NCI-H128 (cell line): Measurements from ENCODE around the gene SMNDC1.

ENCODE experiments used
- DNase-seq: peaks from one replicate; lab custom pipeline; 2025; ENCODE audit not compliant: unreplicated experiment; lab: John Stamatoyannopoulos, UW

The SMNDC1 gene

DNA sequence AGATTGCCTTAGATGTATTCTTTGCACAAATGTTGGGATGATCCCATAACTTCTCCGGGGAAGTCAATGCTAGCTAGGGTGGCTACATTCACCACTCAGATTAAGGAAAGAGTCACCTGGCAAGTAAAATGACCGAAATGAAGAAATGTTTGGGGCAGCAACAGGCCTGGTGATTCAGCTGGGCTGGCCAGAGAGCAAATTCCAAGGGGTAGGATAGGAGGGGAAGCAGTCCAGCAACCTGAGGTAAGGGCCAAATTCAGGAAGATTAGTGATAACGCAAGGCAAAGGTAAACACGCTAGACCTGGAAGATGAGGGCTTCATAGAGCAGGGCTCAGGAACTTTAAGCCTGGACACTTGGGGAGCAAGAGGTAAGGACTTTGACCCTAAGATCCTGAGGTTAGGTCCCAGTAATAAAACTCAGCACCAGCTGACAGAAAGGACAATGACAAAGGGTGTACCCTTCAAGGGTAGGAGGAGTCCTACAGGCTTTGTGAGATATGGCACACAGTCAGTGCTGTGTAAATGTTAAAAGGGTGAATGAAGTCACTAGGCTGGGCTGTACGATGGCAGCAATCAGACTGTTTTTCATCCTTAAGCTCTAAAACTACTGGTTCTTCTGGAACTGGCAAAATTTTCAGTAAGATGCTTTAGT lies 22.7 kb upstream of the SMNDC1 start:
- DNase-seq, result no peak

DNA sequence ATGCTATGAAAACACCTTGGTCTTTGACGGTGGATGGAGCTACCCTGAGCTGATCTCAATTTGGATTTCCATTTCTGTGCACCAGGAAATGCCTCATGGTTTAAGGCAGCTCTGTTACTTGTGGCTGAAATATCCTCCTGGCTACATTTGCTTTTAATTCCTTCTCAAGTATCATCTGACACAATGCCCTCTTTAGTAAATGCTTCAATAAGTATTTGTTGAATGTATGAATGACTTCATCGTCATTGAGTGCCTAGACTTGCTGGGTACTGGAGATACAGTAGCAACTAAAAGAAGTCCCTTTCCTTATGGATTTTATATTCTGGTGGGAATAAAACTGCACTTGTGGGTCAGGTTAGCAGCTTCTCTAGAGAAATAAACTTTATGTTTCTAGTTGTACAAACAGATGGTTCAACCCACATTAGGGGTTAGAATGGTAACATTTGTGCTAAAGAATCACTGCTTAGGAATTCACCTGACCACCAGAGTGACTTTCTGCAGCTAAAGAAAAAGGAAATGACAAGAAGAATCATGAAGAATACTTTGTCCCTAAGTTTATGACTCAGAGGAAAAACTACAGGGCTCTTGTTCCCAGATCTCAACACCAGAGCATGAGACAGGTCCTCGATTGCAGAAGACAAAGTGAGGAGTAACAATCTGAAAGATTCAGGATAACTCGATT lies 21.8 kb upstream of the SMNDC1 start:
- DNase-seq, result no peak

DNA sequence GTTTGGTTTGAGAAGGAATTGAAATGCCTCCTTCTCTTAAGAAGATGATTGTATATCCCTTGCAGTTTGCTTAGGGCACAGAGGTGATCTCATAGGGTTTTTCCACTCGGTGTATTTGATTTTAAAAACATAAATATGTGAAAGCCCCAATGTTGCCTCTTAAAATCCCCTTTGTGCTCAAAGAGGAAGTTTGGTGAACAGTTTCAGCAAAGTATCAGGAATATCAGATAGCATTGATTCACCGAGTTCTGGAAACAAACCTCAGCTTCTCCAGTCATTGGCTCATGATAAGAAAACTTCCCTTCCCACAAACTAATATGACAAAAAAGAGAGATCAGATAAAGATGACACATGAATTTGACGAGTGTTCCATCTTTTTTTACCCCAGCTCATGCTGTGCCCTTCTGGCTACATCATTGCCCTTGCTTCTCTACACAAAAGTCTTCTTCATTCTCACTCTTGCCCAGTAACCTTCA lies 20.1 kb upstream of the SMNDC1 start:
- no peak for DNase-seq

DNA sequence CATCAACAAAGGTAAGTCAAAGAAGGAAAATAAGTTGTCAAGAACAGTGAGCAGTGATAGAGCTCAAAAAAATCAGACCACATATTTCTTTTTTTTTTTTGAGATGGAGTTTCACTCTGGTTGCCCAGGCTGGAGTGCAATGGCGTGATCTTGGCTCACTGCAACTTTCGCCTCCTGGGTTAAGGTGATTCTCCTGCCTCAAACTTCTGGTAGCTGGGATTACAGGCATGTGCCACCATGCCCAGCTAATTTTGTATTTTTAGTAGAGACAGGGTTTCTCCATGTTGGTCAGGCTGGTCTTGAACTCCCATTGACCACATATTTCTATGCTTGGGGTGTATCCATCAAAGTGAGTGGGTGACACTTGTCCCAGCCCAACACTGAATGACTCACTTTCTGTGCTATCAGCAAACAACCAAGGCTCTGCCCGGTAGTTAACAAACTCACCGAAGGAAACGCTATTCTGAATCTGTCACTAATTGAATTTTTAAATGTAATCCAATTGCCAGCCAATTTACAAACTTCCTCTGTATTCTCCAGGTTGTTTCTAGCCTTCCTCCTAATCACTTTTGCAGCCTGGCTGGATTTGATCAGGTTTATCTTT lies 19.6 kb upstream of the SMNDC1 start:
- no peak for DNase-seq

DNA sequence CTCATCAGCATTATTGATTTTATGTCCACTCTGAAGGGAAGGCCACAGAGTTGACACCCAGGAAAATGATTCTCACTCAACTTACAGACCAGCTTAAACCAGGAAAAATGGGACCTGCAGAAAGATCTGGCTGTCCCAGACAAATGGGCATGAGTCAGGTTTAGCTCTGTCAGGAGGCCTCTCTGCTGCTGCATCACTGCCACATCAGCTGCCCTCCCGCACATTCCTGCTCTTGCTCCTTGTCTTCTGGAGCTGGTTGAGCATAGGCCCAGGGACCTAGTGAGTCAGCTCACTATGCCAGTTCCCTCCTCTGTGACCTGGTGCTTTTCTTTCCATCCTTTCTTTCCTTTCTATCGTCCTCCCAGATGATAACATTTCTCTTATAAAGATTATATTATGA lies 18.8 kb upstream of the SMNDC1 start:
- no peak for DNase-seq

DNA sequence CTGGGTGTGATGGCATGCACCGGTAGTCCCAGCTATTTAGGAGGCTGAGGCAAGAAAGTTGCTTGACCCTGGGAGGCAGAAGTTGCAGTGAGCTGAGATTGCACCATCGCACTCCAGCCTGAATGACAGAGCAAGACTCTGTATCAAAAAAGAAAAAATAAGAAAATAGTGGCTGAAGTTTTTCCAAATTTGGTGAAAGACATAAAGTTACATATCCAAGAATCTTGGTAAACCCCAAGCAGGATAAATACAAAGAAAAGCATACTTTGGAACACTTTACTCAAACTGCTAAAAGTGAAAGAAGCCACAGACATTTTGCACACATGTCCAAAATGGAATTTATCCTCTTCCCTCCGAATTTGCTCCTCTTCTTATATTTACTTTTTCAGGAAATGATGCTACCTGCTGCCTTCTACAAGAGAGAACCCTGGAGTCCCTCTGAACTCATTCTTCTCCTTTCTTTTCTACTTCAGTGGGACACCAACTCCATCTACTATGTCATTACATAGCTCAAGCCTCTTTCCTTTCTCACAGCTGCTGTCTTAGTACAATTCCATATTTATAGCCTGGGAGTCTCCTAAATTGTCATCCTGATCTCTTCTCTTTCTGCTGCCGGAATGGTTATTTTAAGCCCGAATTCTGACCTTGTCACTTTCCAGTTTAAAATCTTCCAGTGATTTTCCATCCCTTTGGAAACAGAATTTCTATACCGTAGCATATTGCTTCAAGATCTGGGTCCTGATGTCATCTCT lies 17.3 kb upstream of the SMNDC1 start:
- DNase-seq, result no peak

DNA sequence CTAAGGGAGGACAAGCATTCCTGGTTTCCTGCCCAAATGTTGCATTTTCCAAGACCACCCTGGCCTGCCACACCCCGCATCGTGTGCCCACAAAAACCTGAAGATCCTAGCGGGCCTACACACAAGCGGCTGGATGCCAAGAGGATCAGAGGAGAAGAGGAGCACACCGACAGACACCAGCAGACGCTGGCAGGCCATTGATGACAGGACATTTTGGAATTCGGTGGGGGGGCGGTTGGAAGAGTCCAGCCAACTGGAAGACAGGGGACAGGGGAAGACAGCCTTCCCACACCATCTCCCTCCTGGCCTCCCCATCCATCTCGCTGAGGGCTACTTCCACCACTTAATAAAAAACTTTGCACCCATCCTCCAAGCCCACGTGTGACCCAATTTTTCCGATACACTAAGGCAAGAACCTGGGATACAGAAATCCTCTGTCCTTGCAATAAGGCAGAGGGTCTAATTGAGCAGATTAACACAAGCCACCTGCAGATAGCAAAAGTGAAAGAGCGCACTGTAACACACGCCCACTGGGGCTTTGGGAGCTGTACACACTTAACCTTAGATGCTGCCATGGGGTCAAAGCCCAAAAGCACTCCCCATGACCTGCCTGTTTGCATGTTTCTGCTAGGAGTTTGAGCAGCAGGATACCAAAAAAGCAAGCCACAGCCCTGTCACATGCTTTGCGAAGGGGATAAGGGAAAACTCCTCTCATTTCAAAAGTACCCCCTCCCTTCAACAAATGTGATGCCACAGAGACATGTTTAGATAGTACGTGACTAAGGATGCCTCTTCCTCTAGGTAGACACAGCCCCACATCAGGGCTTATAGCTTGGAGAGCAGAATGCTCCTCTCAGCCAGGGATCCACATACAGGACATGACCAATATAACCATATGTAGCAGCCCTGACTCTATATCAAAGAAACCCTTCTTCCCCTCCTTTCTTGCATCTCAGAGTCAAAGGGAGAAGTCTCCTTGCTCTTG lies 13.4 kb upstream of the SMNDC1 start:
- no peak for DNase-seq

DNA sequence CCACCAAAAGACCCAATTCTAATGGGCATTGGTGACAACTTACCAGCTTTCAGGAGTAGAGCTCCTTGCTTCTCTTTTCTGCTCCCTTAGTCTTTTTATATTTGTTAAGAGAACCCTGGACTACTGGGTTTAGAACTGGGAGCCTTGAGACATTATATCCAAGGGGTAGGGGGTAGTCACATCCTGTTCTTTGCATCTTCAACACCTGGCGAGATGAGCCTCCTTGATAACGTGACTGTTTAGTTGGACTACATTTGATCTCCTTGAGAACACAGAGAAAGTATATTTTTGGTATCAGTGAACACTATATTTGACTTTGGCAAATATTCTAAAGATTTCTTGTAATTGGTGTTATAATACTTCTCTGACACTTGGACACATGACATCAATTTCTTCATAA lies 9.0 kb upstream of the SMNDC1 start:
- DNase-seq, result no peak

DNA sequence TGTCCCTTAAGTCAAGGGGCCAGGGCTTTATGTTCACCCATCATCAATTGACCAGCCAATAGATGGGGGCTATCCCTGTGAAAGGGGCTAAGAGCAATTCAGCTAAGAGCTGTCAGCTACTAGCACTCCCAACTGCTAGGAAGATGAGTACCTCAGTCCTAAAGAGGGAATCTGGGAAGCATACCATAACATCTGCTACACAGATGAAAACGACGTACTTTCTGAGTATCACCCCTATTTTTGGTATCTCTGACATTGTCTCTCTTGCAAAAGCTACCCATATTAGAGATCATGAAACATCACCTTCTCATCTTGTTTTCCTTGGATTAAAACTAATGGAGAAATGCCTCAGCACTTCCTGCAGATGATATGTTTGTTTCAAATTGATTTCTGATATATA lies 7.5 kb upstream of the SMNDC1 start:
- no peak for DNase-seq

DNA sequence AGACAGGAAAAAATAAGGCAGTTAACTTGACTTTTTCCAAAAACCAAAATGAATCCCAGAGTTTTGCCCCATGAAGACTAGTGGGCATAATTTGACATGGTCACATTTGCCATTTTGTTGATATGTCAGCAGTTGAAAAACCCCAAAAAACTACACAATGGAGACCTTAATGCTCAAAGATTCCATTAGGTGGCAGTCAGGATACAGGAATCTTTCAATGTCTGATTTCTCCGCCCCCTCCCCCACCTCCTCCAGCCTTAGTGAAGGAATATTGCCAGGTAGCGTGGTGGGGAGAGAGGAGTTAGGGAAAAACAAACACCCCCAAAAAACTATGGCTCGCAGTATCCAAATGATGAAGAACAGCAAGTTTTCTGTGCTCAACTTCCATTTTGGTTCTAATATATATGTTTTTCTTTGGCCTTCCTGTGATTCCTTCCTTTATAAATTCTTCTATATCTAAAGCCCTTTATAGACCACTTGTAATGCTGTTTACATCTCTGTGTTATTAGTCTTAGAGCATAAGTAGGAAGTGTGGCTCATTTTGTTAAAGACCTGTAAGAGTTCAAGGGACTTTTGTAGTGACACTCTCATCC lies 6.7 kb upstream of the SMNDC1 start:
- DNase-seq, result no peak

DNA sequence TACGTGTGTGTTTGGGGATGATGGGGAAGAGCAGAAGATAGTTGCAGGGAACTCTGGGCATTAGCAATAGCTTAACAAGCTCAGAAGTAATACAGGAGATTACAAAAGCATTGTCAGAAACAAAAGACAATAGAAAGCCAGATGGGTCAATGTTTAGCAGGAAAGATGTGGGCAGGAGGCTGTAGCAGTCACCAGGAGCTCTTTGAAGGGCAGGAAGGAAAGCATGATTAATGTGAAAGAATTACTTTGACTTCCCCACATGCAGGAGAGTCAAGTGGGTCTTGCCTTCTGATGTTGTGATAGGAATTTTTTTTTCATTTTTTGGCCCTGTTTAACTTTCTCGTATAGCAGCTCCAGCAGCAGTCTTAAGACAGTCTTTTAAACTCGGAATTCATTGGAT lies 6.0 kb upstream of the SMNDC1 start:
- DNase-seq, result no peak

DNA sequence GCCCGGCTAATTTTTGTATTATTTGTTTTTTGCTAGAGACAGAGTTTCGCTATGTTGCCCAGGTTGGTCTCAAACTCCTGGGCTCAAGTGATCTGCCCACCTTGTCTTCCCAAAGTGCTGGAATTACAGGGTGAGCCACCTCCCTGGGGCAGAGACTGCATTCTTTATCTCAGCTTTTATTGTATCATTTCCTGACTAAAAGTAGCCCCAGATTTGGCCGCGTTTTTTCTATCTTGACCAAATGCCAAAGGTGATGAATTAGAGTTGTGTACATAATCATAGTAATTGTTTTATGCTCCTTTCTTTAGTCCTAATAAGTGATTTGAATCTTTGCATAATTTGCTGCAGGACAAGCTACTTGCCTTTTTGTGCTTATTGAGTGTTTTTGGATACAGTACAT lies 3.1 kb upstream of the SMNDC1 start:
- DNase-seq, result no peak

DNA sequence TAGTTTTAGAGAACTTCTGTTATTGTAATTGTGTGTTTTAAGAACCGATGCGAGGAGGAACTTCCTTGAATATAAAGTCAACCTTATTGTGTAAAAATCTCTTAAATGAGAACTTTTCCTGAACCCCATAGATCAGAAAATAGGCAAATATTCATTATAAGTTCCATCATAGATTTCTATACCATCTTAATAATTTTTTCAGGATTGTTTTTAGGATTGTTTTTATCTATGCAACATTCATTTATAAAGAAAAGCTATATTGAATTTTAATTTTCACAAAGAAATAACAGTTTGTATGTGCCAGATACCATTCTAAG lies 1.7 kb upstream of the SMNDC1 start:
- DNase-seq, result no peak

DNA sequence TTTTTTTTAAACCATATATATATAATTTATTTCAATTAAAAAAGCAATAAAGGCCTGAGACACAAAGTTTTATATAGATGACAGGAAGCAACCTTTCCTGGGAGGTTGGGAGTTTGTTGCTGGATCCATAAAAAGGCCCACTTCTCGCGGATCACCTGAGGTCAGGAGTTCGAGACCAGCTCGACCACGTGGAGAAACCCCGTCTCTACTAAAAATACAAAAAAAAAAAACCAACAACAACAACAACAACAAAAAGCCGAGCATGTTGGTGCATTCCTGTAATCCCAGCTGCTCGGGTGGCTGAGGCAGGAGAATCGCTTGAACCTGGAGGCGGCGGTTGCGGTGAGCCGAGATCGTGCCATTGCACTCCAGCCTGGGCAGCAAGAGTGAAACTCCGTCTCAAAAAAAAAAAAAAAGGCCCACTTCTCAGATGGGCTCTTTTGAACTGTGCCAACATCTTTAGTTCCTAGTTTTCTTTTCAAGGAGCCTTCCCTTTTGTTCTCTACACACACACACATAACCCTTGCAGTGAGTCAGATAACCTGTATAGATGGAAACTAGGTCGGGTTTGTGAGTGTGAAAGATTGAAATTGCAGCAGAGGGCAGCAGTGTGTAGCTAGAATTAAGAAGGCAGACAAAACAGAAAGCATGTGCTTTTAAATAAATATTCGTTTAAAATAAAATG lies 1.2 kb upstream of the SMNDC1 start:
- no peak for DNase-seq

DNA sequence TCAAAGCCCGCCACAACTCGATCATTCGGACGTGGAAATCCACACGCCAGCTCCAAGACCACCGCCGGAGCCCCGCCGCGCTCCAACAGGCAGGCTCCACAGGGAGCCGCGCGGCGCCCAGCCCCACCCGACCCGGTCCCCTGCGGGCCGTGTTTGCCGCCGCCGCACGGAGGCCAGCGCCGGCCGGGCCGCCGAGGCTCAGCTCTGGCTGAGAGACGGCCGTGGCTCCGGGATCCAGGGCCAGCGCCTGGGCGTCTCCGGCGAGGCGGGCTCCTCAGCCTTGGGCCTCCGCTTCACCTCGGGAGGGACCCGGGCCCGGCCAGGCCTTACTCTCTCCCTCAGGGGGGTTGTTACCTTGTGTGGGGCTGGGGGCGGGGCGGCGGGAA lies 333 bp downstream of the SMNDC1 start:
- DNase-seq, result no peak

DNA sequence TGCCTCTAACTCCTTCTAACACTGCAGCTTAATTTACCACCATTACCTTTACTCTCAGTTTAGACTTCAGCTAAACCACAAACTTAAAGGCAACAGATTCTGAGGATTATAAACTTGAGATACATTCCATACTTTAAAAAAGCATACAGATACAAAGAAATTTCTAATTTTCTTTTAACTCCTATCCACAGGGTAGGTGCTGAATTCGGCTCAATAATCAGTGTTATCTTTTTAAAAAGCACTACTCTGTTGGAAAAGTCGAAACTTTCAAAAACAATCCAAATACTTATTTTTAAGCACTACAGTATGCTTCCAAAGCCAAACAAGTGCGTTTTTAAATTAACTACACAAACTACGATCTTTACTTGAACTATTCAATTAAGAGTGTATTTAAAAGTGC lies 1.0 kb downstream of the SMNDC1 start:
- DNase-seq, result no peak

DNA sequence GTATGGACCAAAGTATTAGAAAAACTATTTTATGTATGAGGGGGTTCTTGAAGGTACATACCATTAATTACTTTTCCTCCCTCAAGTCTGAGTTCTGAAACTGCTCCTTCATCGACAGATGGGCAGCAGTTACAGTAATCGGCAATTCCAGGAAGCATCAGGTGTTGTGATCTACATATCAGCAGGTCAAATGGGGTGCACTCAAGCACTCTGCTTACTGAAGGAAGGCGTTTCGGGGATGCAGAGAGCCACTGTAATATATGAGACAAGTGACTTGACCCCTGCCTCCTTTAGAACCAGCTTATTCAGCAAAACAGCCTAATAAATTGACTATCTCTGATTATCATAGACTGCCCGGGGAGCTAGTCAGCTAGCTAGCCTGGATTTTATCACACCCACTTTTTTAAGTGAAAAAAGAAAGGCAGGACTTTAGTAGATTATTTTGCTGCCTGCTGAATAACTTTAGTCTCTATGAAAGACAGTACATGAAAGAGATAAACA lies 4.2 kb downstream of the SMNDC1 start:
- no peak for DNase-seq

DNA sequence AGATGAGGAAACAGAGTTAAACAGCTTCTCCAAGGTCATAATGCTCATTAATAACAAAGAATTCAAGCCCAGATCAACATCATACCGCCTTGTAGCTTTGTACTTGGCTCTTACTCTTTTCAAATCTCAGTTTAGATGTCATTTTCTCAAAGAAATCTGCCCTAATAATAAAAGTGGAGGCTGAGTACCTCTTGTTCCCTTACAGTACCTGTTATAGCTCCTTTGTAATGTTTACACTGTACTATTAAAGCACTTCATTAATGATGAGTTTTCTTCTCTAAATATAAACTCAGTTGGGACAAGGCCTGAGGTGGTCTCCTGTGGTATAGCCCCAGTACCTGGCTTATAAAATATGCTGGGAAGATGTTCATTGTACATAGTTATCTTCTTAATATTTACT lies 7.8 kb downstream of the SMNDC1 start:
- DNase-seq, result no peak

DNA sequence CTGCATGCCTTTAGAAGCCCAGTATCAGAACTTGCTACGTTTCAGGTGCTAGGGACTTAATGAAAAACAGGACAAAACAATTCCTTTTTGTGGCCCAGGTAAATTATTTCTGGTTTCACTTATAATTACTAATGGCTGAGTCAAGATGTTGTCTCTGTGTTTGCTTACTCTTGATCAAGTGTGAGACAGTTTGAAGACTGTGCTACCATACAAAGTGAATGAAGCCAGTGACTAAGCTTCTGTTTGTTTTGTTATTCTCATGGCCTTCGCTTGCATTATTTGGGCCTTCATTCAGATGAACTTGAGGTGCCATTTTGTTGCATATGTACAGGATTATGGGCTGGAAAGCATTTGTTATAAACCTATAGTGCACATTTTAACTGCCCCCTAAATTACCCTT lies 17.9 kb downstream of the SMNDC1 start:
- no peak for DNase-seq

DNA sequence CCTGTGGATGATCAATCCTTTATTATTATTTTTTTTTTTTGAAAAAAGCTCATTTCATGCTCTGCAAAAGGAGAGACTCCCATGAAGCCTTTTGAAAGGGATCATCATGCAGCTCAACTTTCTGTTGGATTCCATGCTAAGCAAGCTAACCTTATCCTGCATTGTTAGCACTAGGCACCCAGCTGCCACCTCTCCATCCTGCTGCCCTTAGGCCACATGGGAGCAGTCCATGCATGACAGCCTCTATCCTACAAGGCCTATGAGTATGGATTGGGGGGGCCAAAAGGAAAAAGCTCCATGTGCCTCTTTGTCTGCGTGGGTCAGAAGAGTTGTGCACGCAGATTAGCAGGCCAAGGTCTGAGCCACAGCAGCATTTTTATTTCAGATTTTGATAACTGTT lies 19.2 kb downstream of the SMNDC1 start:
- no peak for DNase-seq
